ENCODE results near the gene PCYT1A.

- TF ChIP-seq POLR2A (IDR thresholded peaks at IDR 0.05; ENCODE audit: low read depth, low read length) (no peak), POLR2AphosphoS5 (IDR thresholded peaks at IDR 0.05; ENCODE audit: low read depth, low read length) (no peak), TAF1 (IDR thresholded peaks at IDR 0.05; ENCODE audit: low read depth, low read length) (no peak)
Observed at GRCh38 chr3:196251918-196252317, 35.6 kb downstream of the PCYT1A start.
